Amniotic epithelial cell (primary cell): ENCODE measurements around the gene TSHZ3.
A peak's percentile ranks its signal among the peaks of the same experiment; 100 is the strongest.

ENCODE experiments used
- DNase-seq: peaks from one replicate; pipeline ENCODE4 v3.0.0-alpha.2; 2010; ENCODE audit warnings: low read depth

The TSHZ3 gene

GRCh38 chr19:31349160-31349881 is at the start of gene TSHZ3:
TSS of gene TSHZ3 (minus strand) at chr19:31349436. CDS start at chr19:31349219, 217 bp downstream.
- peak; percentile 88 for DNase-seq

GRCh38 chr19:31397308-31397707 is 48.1 kb upstream of the TSHZ3 start:
- no peak for DNase-seq

- DNase-seq, result no peak
Measured at GRCh38 chr19:31392464-31392863, 43.2 kb upstream of the TSHZ3 start.

GRCh38 chr19:31391518-31391917 is 42.3 kb upstream of the TSHZ3 start:
- DNase-seq, result no peak

GRCh38 chr19:31390711-31391110 is 41.5 kb upstream of the TSHZ3 start:
- DNase-seq, result no peak

- no peak for DNase-seq
Measured at GRCh38 chr19:31389874-31390273, 40.6 kb upstream of the TSHZ3 start.

- DNase-seq, result no peak
Measured at GRCh38 chr19:31387717-31388301, 38.6 kb upstream of the TSHZ3 start.

GRCh38 chr19:31386806-31387205 is 37.6 kb upstream of the TSHZ3 start:
- no peak for DNase-seq

- DNase-seq, result no peak
Measured at GRCh38 chr19:31385744-31386143, 36.5 kb upstream of the TSHZ3 start.

- no peak for DNase-seq
Measured at GRCh38 chr19:31383553-31383952, 34.3 kb upstream of the TSHZ3 start.

GRCh38 chr19:31380854-31381253 is 31.6 kb upstream of the TSHZ3 start:
- no peak for DNase-seq

GRCh38 chr19:31378404-31378803 is 29.2 kb upstream of the TSHZ3 start:
- DNase-seq, result peak; percentile 78

- no peak for DNase-seq
Measured at GRCh38 chr19:31377736-31378135, 28.5 kb upstream of the TSHZ3 start.

GRCh38 chr19:31372246-31372781 is 23.1 kb upstream of the TSHZ3 start:
- no peak for DNase-seq

- DNase-seq, result no peak
Measured at GRCh38 chr19:31370216-31370615, 21.0 kb upstream of the TSHZ3 start.

GRCh38 chr19:31364963-31365362 is 15.7 kb upstream of the TSHZ3 start:
- no peak for DNase-seq

- no peak for DNase-seq
Measured at GRCh38 chr19:31361728-31362127, 12.5 kb upstream of the TSHZ3 start.

- no peak for DNase-seq
Measured at GRCh38 chr19:31357315-31357673, 8.1 kb upstream of the TSHZ3 start.

GRCh38 chr19:31356587-31357314 is 7.5 kb upstream of the TSHZ3 start:
- no peak for DNase-seq

- peak; percentile 32 for DNase-seq
Measured at GRCh38 chr19:31355665-31356289, 6.5 kb upstream of the TSHZ3 start.

GRCh38 chr19:31354799-31355664 is 5.8 kb upstream of the TSHZ3 start:
- DNase-seq, result no peak

GRCh38 chr19:31354316-31354715 is 5.1 kb upstream of the TSHZ3 start:
- DNase-seq, result no peak
